ENCODE results near the gene ADGRG6.
"Not testable (repeated sequence)": the region's sequence is repeated elsewhere in the genome, so short reads cannot be mapped to it uniquely, and the experiment has no call there.

The ADGRG6 gene

DNA sequence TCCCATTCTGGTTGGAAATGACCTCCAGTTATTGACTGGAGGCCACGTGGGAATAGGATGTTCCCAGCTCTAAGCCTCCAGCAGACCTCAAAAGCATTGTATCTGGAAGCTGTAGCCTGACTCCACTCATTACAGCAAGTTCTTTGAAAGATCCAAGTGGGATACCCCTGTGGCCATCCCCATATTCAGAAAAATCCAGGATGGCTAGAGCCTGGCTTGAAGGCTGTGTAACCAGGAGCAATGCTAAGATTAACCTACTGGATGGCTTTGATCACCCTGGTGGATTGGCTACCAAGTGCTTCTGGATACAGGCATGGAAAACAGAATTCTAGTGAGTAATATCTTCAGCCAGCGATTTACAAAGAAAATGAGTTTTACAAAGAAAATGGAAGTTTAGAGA lies 151.2 kb downstream of the ADGRG6 start:
- TF ChIP-seq, protein P1, sequence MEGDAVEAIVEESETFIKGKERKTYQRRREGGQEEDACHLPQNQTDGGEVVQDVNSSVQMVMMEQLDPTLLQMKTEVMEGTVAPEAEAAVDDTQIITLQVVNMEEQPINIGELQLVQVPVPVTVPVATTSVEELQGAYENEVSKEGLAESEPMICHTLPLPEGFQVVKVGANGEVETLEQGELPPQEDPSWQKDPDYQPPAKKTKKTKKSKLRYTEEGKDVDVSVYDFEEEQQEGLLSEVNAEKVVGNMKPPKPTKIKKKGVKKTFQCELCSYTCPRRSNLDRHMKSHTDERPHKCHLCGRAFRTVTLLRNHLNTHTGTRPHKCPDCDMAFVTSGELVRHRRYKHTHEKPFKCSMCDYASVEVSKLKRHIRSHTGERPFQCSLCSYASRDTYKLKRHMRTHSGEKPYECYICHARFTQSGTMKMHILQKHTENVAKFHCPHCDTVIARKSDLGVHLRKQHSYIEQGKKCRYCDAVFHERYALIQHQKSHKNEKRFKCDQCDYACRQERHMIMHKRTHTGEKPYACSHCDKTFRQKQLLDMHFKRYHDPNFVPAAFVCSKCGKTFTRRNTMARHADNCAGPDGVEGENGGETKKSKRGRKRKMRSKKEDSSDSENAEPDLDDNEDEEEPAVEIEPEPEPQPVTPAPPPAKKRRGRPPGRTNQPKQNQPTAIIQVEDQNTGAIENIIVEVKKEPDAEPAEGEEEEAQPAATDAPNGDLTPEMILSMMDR (IDR thresholded peaks at IDR 0.05; ENCODE audit: insufficient read depth, low read length, poor library complexity, severe bottlenecking), result no peak
- H3K36me3 ChIP-seq (ENCODE audit: control insufficient read depth, insufficient read depth, low read length), result no peaks in the 10 kb centered on the region
- no peaks in the 10 kb centered on the region for H3K27me3 ChIP-seq (replicated peaks; ENCODE audit: control insufficient read depth, insufficient read depth, low read length)
- H3K4me3 ChIP-seq (replicated peaks; ENCODE audit: low read depth, low read length), result no peak overlapping the region
- no peak for DNase-seq (ENCODE audit: extremely low read depth, insufficient read length)

DNA sequence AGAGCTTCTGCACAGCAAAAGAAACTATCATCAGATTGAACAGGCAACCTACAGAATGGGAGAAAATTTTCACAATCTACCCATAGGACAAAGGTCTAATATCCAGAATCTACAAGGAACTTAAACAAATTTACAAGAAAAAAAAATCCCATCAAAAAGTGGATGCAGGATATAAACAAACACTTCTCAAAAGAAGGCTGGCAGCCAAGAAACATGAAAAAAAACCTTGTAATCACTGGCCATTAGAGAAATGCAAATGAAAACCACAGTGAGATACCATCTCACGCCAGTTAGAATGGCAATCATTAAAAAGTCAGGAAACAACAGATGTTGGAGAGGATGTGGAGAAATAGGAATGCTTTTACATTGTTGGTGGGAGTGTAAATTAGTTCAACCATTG lies 152.4 kb downstream of the ADGRG6 start:
- not testable (repeated sequence) for H3K27me3 ChIP-seq (replicated peaks; ENCODE audit: control insufficient read depth, insufficient read depth, low read length); H3K36me3 ChIP-seq (ENCODE audit: control insufficient read depth, insufficient read depth, low read length); DNase-seq (ENCODE audit: extremely low read depth, insufficient read length); H3K4me3 ChIP-seq (replicated peaks; ENCODE audit: low read depth, low read length)

DNA sequence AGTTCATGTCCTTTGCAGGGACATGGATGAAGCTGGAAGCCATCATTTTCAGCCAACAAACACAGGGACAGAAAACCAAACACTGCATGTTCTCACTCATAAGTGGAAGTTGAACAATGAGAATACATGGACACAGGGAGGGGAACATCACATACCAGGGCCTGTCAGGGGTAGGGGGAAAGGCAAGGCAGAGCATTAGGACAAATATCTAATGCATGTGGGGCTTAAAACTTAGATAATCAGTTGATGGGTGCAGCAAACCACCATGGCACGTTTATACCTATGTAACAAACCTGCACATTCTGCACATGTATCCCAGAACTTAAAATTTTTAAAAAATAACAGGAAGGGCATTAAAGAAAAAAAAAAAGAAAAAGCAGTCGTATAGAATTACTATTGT lies 153.0 kb downstream of the ADGRG6 start:
- H3K4me3 ChIP-seq (replicated peaks; ENCODE audit: low read depth, low read length); DNase-seq (ENCODE audit: extremely low read depth, insufficient read length); H3K36me3 ChIP-seq (ENCODE audit: control insufficient read depth, insufficient read depth, low read length); H3K27me3 ChIP-seq (replicated peaks; ENCODE audit: control insufficient read depth, insufficient read depth, low read length): not testable (repeated sequence)

DNA sequence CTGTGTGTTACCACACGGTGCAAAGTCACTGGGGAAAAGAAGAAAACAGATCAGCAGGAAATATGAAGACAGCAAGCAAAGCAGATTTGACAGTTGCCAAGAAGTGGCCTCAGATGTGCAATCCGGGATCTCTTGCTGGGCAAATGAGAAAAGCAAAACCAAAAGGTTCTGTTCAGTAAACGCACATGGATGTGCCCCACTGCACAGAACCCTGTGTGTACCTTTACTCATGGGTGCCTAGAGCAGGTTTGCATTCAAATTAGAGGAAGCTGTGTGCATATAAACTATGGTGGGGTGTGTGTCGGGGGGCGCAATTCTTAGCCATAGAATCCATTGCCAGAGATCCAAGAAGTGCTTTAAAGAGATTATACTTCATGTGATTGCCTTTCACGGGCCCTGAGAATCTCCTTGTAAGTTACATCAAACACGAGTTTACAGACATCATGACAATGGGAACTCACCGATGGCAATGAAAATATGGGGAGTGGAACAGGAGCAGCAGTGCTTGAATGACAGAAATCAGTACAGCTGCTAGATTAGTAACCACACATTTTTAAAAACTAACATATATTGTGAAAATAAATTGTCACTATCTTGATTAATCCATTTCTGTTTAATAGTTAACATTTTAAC lies 154.3 kb downstream of the ADGRG6 start:
- TF ChIP-seq, protein P1 (IDR thresholded peaks at IDR 0.05; ENCODE audit: insufficient read depth, low read length, poor library complexity, severe bottlenecking), result no peak
- DNase-seq (ENCODE audit: extremely low read depth, insufficient read length), result no peak
- no peaks in the 10 kb centered on the region for H3K27me3 ChIP-seq (replicated peaks; ENCODE audit: control insufficient read depth, insufficient read depth, low read length)
- no peaks in the 10 kb centered on the region for H3K36me3 ChIP-seq (ENCODE audit: control insufficient read depth, insufficient read depth, low read length)
- H3K4me3 ChIP-seq (replicated peaks; ENCODE audit: low read depth, low read length), result no peak overlapping the region

DNA sequence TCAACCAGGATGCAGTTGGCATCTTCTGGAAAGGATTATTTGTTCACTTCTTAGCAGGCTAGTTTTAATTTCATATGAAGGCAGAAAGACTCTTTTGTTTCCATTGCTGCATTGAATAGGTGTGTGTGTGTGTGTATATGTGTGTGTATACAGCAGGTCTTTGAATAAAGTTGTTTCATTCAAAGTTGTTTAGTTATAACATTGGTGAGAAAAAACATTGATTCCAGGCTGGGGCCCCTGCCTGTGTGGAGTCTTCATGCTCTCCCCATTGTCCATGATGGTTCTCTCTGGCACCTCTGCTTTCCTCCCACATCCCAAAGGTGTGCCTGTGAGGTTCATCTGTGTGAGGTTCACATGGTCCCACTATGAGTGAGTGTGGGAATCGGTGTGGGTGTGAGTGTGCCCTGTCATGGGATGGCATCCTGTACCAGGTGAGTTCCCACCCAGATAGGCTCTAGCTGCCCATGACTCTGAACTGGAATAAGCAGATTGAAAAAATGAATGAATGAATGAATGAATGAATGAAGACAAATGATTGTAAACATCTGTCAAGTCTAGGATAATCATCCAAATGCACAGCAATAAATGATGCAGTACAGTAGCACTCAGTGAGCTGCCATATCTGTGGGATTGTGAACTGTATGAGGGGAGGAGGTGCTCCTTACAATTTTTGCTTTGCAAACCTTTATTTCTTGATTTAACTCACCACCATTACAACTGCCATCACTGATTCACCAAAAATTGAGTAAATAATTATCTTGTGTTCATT lies 156.0 kb downstream of the ADGRG6 start:
- no peak for DNase-seq (ENCODE audit: extremely low read depth, insufficient read length)
- Histone ChIP-seq H3K36me3 (ENCODE audit: control insufficient read depth, insufficient read depth, low read length) (no peaks in the 10 kb centered on the region), H3K27me3 (replicated peaks; ENCODE audit: control insufficient read depth, insufficient read depth, low read length) (no peaks in the 10 kb centered on the region), H3K4me3 (replicated peaks; ENCODE audit: low read depth, low read length) (no peak overlapping the region)
- TF ChIP-seq, protein P1 (IDR thresholded peaks at IDR 0.05; ENCODE audit: insufficient read depth, low read length, poor library complexity, severe bottlenecking), result no peak

DNA sequence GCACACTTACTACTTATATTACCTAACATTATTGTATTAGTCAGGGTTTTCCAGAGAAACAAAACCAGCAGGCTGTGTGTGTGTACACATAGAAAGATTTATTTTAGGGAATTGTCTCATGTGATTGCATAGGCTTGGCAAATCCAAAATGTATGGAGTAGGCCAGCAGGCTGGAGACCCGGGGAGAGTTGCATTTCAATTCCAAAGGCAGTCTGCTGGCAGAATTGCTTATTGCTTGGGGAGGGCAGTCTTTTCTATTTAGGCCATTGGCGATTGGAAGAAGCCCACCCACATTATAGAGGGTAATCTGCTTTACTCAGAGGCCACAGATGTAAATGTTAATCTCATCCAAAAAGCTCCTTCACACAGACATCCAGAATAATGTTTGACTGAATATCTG lies 157.0 kb downstream of the ADGRG6 start:
- H3K27me3 ChIP-seq (replicated peaks; ENCODE audit: control insufficient read depth, insufficient read depth, low read length), result no peaks in the 10 kb centered on the region
- DNase-seq (ENCODE audit: extremely low read depth, insufficient read length), result no peak
- TF ChIP-seq, protein P1 (IDR thresholded peaks at IDR 0.05; ENCODE audit: insufficient read depth, low read length, poor library complexity, severe bottlenecking), result no peak
- H3K4me3 ChIP-seq (replicated peaks; ENCODE audit: low read depth, low read length), result no peak overlapping the region
- H3K36me3 ChIP-seq (ENCODE audit: control insufficient read depth, insufficient read depth, low read length), result no peaks in the 10 kb centered on the region

All from GM06990 (cell line).